Bone marrow (tissue), 2 donors: ENCODE data around the gene ASCL1.

ENCODE experiments used
- DNase-seq, 2 donors: peaks; one replicate each; lab custom pipeline; 2025; lab: John Stamatoyannopoulos, UW

ASCL1 gene

DNA sequence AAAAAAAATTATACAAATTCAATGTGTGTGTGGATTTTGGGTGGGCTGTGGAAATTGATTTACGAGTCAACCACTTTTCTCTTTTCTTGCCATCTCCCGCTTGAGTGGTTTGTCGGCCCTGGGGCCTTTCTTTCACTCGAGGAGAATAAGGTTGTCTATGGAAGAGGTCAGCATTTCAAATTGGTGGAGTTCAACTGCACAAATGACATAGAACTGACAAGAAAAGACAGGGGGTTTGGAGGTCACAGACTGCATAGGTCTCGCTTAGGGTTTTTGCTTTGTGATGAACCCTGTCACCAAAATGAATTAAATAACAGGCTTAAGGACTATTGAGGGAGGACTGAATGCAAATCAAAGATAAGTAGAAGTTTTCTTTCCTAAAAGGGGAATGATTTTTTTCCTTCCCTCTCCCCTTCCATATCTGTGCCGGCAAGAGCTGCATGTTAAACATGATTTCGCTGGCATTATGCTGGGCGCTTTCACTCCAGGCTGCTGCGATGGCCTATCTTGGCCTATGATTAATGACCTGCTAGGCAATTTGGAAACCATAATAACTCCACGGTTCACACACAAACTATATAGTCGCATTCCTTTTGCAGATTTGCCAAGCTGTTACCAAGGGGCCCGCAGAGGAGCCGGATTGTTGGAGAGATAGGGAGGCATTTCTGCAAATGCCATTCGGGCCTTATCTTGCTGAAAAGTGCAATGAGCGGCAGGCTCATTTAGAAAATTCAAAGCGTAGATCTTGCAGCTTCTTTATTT, 20.7 kb downstream of the ASCL1 start:
- no peak for DNase-seq

DNA sequence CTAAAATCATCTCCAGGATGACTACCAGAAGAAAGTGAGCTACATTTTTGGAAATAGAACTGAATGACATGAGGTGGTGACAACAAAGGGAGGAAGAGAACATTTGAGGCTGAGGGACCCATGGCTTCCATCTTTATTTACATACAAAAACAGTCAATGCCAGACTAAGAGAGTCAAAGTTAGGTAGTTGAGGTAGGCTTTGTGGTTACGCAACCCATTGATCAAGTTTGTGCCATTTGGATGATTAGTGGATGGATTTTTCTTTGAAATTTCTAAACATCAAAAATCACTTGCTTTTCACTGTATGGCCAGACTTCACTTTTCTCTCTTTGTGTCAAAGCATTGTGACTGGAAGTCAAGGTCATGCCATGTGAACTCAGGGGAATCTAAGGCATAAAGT, 22.9 kb downstream of the ASCL1 start:
- DNase-seq: no peak

DNA sequence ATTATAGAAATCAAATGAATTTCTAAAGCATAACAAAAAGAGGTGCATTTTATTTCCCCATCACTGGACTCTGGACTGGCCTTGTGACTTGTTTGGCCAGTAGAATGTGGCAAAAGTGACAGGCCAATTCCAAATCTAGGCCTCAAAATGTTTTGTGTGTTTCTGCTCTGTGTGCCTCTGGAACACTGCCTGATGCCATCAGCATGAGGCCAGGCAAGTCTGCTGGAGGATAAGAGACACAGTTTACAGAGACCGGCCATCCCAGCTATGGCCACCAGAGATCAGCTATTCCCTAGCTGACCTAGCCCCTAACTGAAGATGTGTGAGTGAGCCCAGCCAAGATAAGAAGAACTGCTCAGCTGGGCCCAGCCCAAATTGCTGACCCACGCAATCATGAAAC, 32.9 kb downstream of the ASCL1 start:
- DNase-seq: no peak

DNA sequence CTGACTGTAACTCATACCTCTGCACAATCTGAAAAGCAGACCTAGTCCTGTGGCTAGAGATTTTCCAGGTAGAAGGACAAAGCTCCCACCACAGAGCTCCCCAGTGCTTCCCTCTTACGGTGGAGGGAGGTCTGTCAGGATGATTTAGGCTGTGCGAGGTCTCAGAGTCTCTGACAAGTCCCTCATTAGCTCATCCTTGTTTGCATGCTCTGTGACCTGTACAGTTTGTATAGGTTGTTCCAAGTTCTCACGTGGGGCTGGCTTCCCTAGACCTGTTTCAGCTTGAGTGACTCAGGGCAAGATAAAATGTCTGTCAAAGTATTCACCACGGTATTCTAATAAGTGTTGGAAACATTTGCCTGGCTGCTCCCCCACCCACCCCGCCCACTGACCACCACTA, 34.8 kb downstream of the ASCL1 start:
- DNase-seq: no peak

DNA sequence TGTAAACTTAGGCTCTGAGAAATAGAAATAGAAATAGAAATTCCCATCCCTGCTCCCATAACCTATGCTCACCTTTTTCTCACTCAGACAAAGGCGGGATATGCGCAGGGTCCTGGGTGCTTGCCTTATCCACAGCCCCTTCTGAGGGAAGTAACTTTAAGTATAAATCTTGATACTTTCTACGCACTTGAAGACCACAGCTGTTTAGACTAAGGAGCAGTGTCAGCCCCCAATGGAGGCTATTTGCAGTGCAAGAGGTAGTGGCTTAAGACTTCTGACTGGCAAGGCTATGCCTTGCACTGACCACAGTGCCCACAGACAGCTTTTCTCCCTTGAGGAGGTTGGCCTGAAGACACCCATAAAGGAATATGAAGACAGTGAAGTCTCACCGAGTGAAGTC, 35.2 kb downstream of the ASCL1 start:
- DNase-seq: no peak

DNA sequence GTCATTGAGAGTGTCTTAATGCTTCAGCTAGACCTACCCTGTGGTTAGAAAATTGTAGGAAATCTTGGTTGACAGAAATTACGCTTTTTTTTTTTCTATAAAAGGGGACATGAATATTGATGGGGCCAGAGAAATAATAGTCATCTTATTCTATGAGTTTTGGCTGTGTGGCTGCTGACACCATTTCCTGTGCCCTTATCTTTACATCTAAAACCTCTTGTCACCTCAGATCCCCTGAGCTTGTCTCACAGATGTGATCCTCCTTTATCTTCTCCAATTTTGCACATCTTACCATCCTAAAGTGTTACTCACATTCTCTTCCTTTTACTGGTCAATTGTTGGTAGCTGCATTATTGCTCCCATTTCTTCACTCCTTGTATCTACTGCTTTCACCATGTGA, 36.1 kb downstream of the ASCL1 start:
- DNase-seq: no peak

DNA sequence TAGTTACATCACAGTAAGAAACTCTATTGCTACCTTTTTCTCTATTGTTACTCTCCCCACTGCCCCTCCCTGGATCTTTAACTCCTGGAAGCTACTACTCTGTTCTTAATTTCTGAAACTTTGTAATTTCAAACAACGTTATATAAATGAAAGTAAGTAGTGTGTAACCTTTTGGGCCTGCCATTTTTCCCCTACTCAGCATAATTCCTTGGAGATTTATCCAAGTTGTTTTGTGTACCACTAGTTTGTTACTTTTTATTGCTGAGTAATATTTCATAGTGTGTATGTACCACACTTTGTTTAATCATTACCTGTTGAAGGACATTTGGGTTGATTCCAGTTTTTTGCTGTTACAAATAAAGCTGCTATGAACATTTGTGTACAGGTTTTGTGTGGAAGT, 37.9 kb downstream of the ASCL1 start:
- DNase-seq: no peak
